Tibial nerve (tissue), 4 donors: ENCODE data around the gene ARHGAP26. TPM values are rescaled to one million over a fixed set of nuclear protein-coding genes. Genes with fewer than 3 reads are reported as not detected.
A peak's percentile ranks its signal among the peaks of the same experiment; 100 is the strongest.

ENCODE experiments used
- DNase-seq, 2 donors: peaks; one replicate each; pipeline ENCODE4 v3.0.0-alpha.2; 2019; ENCODE audit warnings: low spot score in 2 of 2
- H3K27ac ChIP-seq, 4 donors: fragments of 200-600 bp; sonication (generic) in 3 of 4; one replicate each; pipeline ENCODE4 v1.5.1; 2017 to 2019; ENCODE audit warnings: mild to moderate bottlenecking in 1 of 4
- H3K27me3 ChIP-seq, 2 donors: fragments of 200-600 bp; sonication (generic) in 1 of 2; one replicate each; pipeline versions ENCODE4 v1.5.1 to v1.6.0; 2017 to 2019
- H3K36me3 ChIP-seq, 3 donors: fragments of 200-600 bp; sonication (generic); one replicate each; pipeline ENCODE4 v1.5.1; 2018 to 2019
- H3K4me1 ChIP-seq, 4 donors: fragments of 200-600 bp; sonication (generic) in 3 of 4; one replicate each; pipeline ENCODE4 v1.5.1; 2017 to 2019
- H3K4me3 ChIP-seq, 4 donors: fragments of 200-600 bp; sonication (generic) in 3 of 4; one replicate each; pipeline ENCODE4 v1.5.1; 2017 to 2019; ENCODE audit warnings: mild to moderate bottlenecking in 1 of 4, moderate library complexity in 1 of 4
- H3K9me3 ChIP-seq, 4 donors: fragments of 200-600 bp; sonication (generic) in 3 of 4; one replicate each; pipeline ENCODE4 v1.5.1; 2017 to 2019
- EP300 ChIP-seq, 2 donors: sonication (generic); formaldehyde crosslinking; IDR thresholded peaks; one replicate each; pipeline ENCODE4 v1.6.1; 2017; ENCODE audit warnings: antibody characterized with exemption in 2 of 2, mild to moderate bottlenecking in 1 of 2
- POLR2A ChIP-seq, 2 donors: fragments of 450-650 bp; IDR thresholded peaks; one replicate each; pipeline ENCODE4 v1.6.1; 2017; ENCODE audit warnings: antibody characterized with exemption in 2 of 2, mild to moderate bottlenecking in 2 of 2, moderate library complexity in 2 of 2
- WGBS, 2 donors: methylation state at CpG; one replicate each; pipeline ENCODE4 v1.1.5; 2018; 5-methylcytosine and 5-hydroxymethylcytosine counted together
- total RNA-seq, 4 donors: library from RNA; depleted of rRNA; stranded (reverse); fragments of >200 nt; gene quantifications; one replicate each; pipeline ENCODE4 v1.1.0, GENCODE V29; 2016
- TF ChIP-seq, protein P1 (sequence below), 5 experiments: fragments of 200-600 bp in 3 of 5; fragments of 450-650 bp in 2 of 5; sonication (generic) in 3 of 5; IDR thresholded peaks; one replicate each; pipeline ENCODE4 v1.5.1; 2016 to 2019; ENCODE audit warnings: antibody characterized with exemption in 5 of 5, mild to moderate bottlenecking in 3 of 5, moderate library complexity in 2 of 5

Gene ARHGAP26
- total RNA-seq, 4 donors from 2014 or later = 33.7 to 77.8 (median 57.8) TPM

DNA sequence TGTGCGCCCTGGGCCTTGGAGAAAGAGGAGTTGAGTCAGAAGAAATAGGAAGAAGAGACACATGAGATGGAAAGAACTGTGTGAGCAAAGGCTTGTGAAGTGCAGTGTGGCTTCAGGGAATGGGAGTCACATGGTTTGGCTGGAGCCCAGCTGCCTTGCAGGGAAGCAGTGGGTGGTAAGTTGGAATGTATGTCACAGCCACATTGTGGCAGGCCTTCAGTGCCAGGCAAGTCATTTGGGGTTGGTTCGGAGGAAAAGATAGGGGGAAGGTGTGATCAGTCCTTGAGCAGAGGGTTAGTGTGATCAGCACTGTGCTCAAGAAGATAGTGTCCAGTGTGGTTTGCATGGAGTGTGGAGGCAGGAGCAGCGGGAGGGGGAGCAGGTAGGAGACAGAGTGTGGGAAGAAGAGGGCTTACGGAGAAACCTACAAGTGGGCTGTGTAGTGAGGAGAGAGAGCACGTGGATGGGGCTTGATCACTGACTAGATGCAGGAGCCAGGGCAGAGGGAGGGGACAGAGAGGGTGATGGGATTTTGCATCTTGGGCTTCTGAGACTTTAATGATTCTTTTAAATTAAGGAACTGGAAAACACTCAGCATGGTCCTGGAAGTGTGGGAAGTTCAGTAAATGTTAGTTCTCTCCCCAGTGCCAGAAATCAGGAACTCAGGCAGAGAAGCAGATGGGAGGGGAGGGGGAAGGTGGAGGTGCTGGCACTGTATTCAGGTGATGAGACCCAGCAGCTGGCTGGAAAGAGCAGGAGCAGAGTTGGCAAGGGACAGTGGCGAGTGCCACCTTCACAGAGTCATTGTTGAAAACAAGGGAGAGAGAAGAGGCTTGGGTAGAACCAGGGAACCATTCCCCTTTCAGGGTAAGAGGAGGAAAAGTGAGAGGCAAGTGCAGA is 46.6 kb downstream of the ARHGAP26 start:
- Histone ChIP-seq H3K27ac (peak overlapping the region; percentile 20 to 82 (median 64)), H3K36me3 (no peaks in the 10 kb centered on the region), H3K27me3 (no peaks in the 10 kb centered on the region), H3K4me1 (peaks cover 0 to 83% (median 50%) of the 10 kb centered on the region in 4 donors), H3K4me3 (no peak overlapping the region), H3K9me3 (peaks cover 0 to 4% (median 0%) of the 10 kb centered on the region in 4 donors)
- peak; percentile 40 to 70 for DNase-seq
- peak in 1 of 2 donors; percentile 72 for TF ChIP-seq EP300 (IDR thresholded peaks at IDR 0.05)
- TF ChIP-seq POLR2A (IDR thresholded peaks at IDR 0.05) = no peak
- WGBS, 2 donors = 51 to 56% methylated on average over 6 of the region's 6 CpGs

GRCh38 chr5:142817949-142818431 is 47.8 kb downstream of the ARHGAP26 start:
- DNase-seq = no peak
- no peak for TF ChIP-seq POLR2A (IDR thresholded peaks at IDR 0.05)
- TF ChIP-seq EP300 (IDR thresholded peaks at IDR 0.05) = no peak
- TF ChIP-seq, protein P1, sequence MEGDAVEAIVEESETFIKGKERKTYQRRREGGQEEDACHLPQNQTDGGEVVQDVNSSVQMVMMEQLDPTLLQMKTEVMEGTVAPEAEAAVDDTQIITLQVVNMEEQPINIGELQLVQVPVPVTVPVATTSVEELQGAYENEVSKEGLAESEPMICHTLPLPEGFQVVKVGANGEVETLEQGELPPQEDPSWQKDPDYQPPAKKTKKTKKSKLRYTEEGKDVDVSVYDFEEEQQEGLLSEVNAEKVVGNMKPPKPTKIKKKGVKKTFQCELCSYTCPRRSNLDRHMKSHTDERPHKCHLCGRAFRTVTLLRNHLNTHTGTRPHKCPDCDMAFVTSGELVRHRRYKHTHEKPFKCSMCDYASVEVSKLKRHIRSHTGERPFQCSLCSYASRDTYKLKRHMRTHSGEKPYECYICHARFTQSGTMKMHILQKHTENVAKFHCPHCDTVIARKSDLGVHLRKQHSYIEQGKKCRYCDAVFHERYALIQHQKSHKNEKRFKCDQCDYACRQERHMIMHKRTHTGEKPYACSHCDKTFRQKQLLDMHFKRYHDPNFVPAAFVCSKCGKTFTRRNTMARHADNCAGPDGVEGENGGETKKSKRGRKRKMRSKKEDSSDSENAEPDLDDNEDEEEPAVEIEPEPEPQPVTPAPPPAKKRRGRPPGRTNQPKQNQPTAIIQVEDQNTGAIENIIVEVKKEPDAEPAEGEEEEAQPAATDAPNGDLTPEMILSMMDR (IDR thresholded peaks at IDR 0.05) = no peak
- Histone ChIP-seq H3K27ac (peak overlapping the region in 3 of 4 donors; percentile 28 to 82 (median 81)), H3K4me3 (no peak overlapping the region), H3K27me3 (no peaks in the 10 kb centered on the region), H3K9me3 (peaks cover 0 to 4% (median 0%) of the 10 kb centered on the region in 4 donors), H3K36me3 (no peaks in the 10 kb centered on the region), H3K4me1 (peaks cover 0 to 85% (median 51%) of the 10 kb centered on the region in 4 donors)
- whole genome bisulfite sequencing, 2 donors = 62 to 67% methylated on average over 3 of the region's 3 CpGs

DNA sequence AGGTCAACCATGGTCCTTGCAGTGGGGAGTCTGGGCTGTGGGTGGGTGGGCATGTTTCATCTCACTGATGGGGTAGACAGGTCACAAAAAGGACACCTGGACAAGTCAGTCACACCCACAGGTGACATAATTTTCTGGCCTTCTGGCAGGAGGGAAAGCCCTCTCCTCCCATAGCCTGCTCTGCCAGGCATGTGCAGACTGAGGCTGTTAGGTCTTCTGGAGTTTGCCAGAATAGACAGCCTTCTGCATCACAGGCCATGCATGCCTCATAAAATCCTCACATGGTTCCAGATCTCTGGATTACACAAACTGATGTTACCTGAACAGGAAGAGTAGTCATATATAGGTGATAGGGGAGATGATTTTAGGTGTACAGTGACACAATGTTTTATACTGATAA is 49.1 kb downstream of the ARHGAP26 start:
- TF ChIP-seq POLR2A (IDR thresholded peaks at IDR 0.05) = no peak
- TF ChIP-seq, protein P1 (IDR thresholded peaks at IDR 0.05) = no peak
- no peak for TF ChIP-seq EP300 (IDR thresholded peaks at IDR 0.05)
- H3K27ac ChIP-seq = peak overlapping the region in 2 of 4 donors; percentile 45 to 81
- peaks cover 0 to 86% (median 50%) of the 10 kb centered on the region in 4 donors for H3K4me1 ChIP-seq
- no peaks in the 10 kb centered on the region for H3K27me3 ChIP-seq
- H3K9me3 ChIP-seq = peaks cover 0 to 4% (median 0%) of the 10 kb centered on the region in 4 donors
- no peaks in the 10 kb centered on the region for H3K36me3 ChIP-seq
- no peak for DNase-seq
- no peak overlapping the region for H3K4me3 ChIP-seq

GRCh38 chr5:142819825-142820224 is 49.6 kb downstream of the ARHGAP26 start:
- H3K36me3 ChIP-seq = no peaks in the 10 kb centered on the region
- no peak for DNase-seq
- peaks cover 0 to 4% (median 0%) of the 10 kb centered on the region in 4 donors for H3K9me3 ChIP-seq
- WGBS, 2 donors = 41 to 43% methylated on average over 4 of the region's 4 CpGs
- no peak overlapping the region for H3K4me3 ChIP-seq
- H3K27me3 ChIP-seq = no peaks in the 10 kb centered on the region
- peaks cover 0 to 85% (median 45%) of the 10 kb centered on the region in 4 donors for H3K4me1 ChIP-seq
- peak overlapping the region in 1 of 4 donors; percentile 81 for H3K27ac ChIP-seq
- TF ChIP-seq POLR2A (IDR thresholded peaks at IDR 0.05) (no peak), EP300 (IDR thresholded peaks at IDR 0.05) (no peak)
- TF ChIP-seq, protein P1 (IDR thresholded peaks at IDR 0.05) = no peak

DNA sequence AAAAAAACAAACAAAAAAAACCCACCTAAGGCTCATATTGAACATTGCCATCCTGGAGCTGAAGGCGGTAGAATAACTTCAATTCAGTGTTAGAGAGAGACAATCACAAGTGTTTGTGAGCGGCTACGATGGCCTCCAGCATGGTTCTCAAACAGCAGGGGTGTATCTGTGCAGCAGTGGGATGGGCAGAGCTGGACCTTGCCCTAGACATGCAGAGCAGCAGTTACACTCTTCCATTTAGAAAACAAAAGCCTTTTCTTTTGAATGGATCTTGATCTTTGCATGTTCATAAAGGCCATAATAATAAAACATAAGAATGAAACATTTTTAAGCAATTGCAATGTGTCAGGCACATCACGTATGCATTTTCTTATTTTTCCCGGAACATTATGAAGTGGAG is 50.3 kb downstream of the ARHGAP26 start:
- Histone ChIP-seq H3K27ac (no peak overlapping the region), H3K4me3 (no peak overlapping the region), H3K4me1 (peaks cover 0 to 85% (median 45%) of the 10 kb centered on the region in 4 donors), H3K9me3 (peaks cover 0 to 4% (median 0%) of the 10 kb centered on the region in 4 donors), H3K27me3 (no peaks in the 10 kb centered on the region), H3K36me3 (no peaks in the 10 kb centered on the region)
- TF ChIP-seq, protein P1 (IDR thresholded peaks at IDR 0.05) = no peak
- TF ChIP-seq POLR2A (IDR thresholded peaks at IDR 0.05) = no peak
- no peak for TF ChIP-seq EP300 (IDR thresholded peaks at IDR 0.05)
- WGBS, 2 donors = 61 to 63% methylated on average over 5 of the region's 5 CpGs
- no peak for DNase-seq
